IMR-90 (cell line): Measurements from ENCODE around the gene TRMT1. TPM values are rescaled to one million over a fixed set of nuclear protein-coding genes. Genes with fewer than 3 reads are reported as not detected.

Experiments used
- ATAC-seq: fragments of 200-7000 bp; cut with Tn5 transposase; 2 replicates; pipeline ENCODE4 v1.9.1; 2020; ENCODE audit warnings: low read depth, mild to moderate bottlenecking, moderate library complexity
- BruUV-seq: library from RNA; stranded (reverse); fragments of 400-500 nt; replicated peaks from 2 replicates; lab custom pipeline; 2021; lab: Mats Ljungman, UMichigan
- CTCF ChIA-PET: fragments of 300-600 bp; formaldehyde crosslinking; extraction: SDS; loops from one replicate; lab custom pipeline; 2021; ENCODE audit warnings: antibody characterized with exemption; lab: Yijun Ruan, JAX
- POLR2A ChIA-PET: fragments of 300-600 bp; sonication (Branson Sonifier 250); formaldehyde crosslinking; loops from one replicate; lab custom pipeline; 2022; ENCODE audit warnings: antibody characterized with exemption; ENCODE audit not compliant: unreplicated experiment; lab: Charles Lee
- DNase-seq: peaks from one replicate; pipeline ENCODE4 v3.0.0; 2013
- H2AFZ ChIP-seq: replicated peaks from 2 replicates; pipeline ENCODE3; 2013; ENCODE audit warnings: low read length, mild to moderate bottlenecking; ENCODE audit not compliant: poor library complexity
- H2AK5ac ChIP-seq: 2 replicates; pipeline ENCODE4 v1.6.1; 2013; ENCODE audit warnings: low read depth, low read length, inconsistent platforms
- H2AK9ac ChIP-seq: replicated peaks from 2 replicates; pipeline ENCODE3; 2013; ENCODE audit warnings: mild to moderate bottlenecking, low read depth, low read length, moderate library complexity; ENCODE audit not compliant: poor library complexity
- H2BK120ac ChIP-seq: 2 replicates; pipeline ENCODE4 v1.6.1; 2013; ENCODE audit warnings: low read depth, low read length, inconsistent platforms
- H2BK15ac ChIP-seq: 3 replicates; pipeline ENCODE4 v1.6.1; 2013; ENCODE audit warnings: low read depth, low read length, inconsistent platforms
- H2BK20ac ChIP-seq: 2 replicates; pipeline ENCODE4 v1.6.1; 2013; ENCODE audit warnings: low read depth, mild to moderate bottlenecking, inconsistent platforms, low read length, moderate library complexity
- H2BK5ac ChIP-seq: 2 replicates; pipeline ENCODE4 v1.6.1; 2013; ENCODE audit warnings: mild to moderate bottlenecking, low read depth, low read length, inconsistent platforms; ENCODE audit not compliant: poor library complexity, severe bottlenecking
- H3K14ac ChIP-seq: replicated peaks from 2 replicates; pipeline ENCODE4 v1.6.1; 2013; ENCODE audit warnings: low read depth, low read length, inconsistent platforms
- H3K18ac ChIP-seq: 2 replicates; pipeline ENCODE4 v1.6.1; 2013; ENCODE audit warnings: low read depth, low read length, control low read depth
- H3K23ac ChIP-seq: 2 replicates; pipeline ENCODE4 v1.6.1; 2013; ENCODE audit warnings: low read depth, low read length, inconsistent platforms
- H3K27ac ChIP-seq: 2 replicates; pipeline ENCODE4 v1.5.1; 2013; ENCODE audit warnings: mild to moderate bottlenecking, control low read depth, low read length; ENCODE audit not compliant: insufficient read depth
- H3K27me3 ChIP-seq: 2 replicates; pipeline ENCODE4 v1.6.1; 2013; ENCODE audit warnings: low read length; ENCODE audit not compliant: control insufficient read depth, insufficient read depth
- H3K36me3 ChIP-seq: 2 replicates; pipeline ENCODE4 v1.6.1; 2013; ENCODE audit warnings: low read length, mixed read lengths; ENCODE audit not compliant: control insufficient read depth, insufficient read depth
- H3K4ac ChIP-seq: 2 replicates; pipeline ENCODE4 v1.6.1; 2013; ENCODE audit warnings: low read depth, low read length, inconsistent platforms
- H3K4me1 ChIP-seq: 2 replicates; pipeline ENCODE4 v1.6.1; 2013; ENCODE audit warnings: low read length, mixed read lengths; ENCODE audit not compliant: control insufficient read depth, insufficient read depth
- H3K4me2 ChIP-seq: 2 replicates; pipeline ENCODE4 v1.6.1; 2013; ENCODE audit warnings: low read depth, mild to moderate bottlenecking, control low read depth, low read length, moderate library complexity
- H3K4me3 ChIP-seq: 2 replicates; pipeline ENCODE4 v1.5.1; 2013; ENCODE audit warnings: low read depth, mild to moderate bottlenecking, control low read depth, low read length, moderate library complexity; ENCODE audit not compliant: insufficient read depth
- H3K56ac ChIP-seq: 2 replicates; pipeline ENCODE4 v1.6.1; 2013; ENCODE audit warnings: low read length, inconsistent platforms; ENCODE audit not compliant: insufficient read depth; ENCODE audit errors: extremely low read depth
- H3K79me1 ChIP-seq, 2 experiments: 2 replicates each; pipeline ENCODE4 v1.6.1; 2013; ENCODE audit warnings: low read length in 2 of 2, inconsistent platforms in 1 of 2, low read depth in 1 of 2
- H3K9ac ChIP-seq: 2 replicates; pipeline ENCODE4 v1.6.1; 2013; ENCODE audit warnings: low read depth, low read length, control low read depth
- H3K9me1 ChIP-seq: 2 replicates; pipeline ENCODE4 v1.6.1; 2013; ENCODE audit warnings: low read length, inconsistent platforms; ENCODE audit not compliant: insufficient read depth
- H3K9me3 ChIP-seq: 2 replicates; pipeline ENCODE4 v1.6.1; 2013; ENCODE audit warnings: low read length; ENCODE audit not compliant: control insufficient read depth, insufficient read depth
- H4K20me1 ChIP-seq: 2 replicates; pipeline ENCODE4 v1.6.1; 2013; ENCODE audit warnings: low read length, inconsistent platforms; ENCODE audit not compliant: insufficient read depth
- H4K5ac ChIP-seq: 2 replicates; pipeline ENCODE4 v1.6.1; 2013; ENCODE audit warnings: mild to moderate bottlenecking, low read depth, low read length, control low read depth
- H4K8ac ChIP-seq, 2 experiments: 2 replicates each; pipeline ENCODE4 v1.6.1; 2013; ENCODE audit warnings: low read depth in 2 of 2, low read length in 2 of 2, control low read depth in 1 of 2, inconsistent platforms in 1 of 2
- H4K91ac ChIP-seq: 2 replicates; pipeline ENCODE4 v1.6.1; 2013; ENCODE audit warnings: low read depth, low read length, inconsistent platforms; ENCODE audit not compliant: insufficient read depth
- BHLHE40 ChIP-seq: fragments of 150-350 bp; IDR thresholded peaks from 2 replicates; pipeline ENCODE4 v1.6.1; 2016; ENCODE audit warnings: mild to moderate bottlenecking, low read depth, low read length
- CEBPB ChIP-seq: IDR thresholded peaks from 2 replicates; pipeline ENCODE4 v1.6.1; 2012; ENCODE audit warnings: low read depth, low read length, improper control_type of control experiment
- CHD1 ChIP-seq: IDR thresholded peaks from 2 replicates; pipeline ENCODE4 v1.6.1; 2012; ENCODE audit warnings: low read depth, low read length, improper control_type of control experiment
- CTCF ChIP-seq: conservative IDR thresholded peaks from 2 replicates; pipeline ENCODE4 v1.5.1; 2012; ENCODE audit warnings: mild to moderate bottlenecking, low read depth, low read length, improper control_type of control experiment
- ELK1 ChIP-seq: fragments of 150-350 bp; IDR thresholded peaks from 2 replicates; pipeline ENCODE4 v1.6.1; 2016; ENCODE audit warnings: low read depth, mild to moderate bottlenecking, low read length, moderate library complexity, borderline replicate concordance
- FOS ChIP-seq: fragments of 150-350 bp; IDR thresholded peaks from 2 replicates; pipeline ENCODE4 v1.6.1; 2016; ENCODE audit warnings: low read depth, low read length
- MAFK ChIP-seq: IDR thresholded peaks from 2 replicates; pipeline ENCODE4 v1.6.1; 2012; ENCODE audit warnings: low read depth, low read length, improper control_type of control experiment
- MAZ ChIP-seq: IDR thresholded peaks from 2 replicates; pipeline ENCODE4 v1.6.1; 2012; ENCODE audit warnings: low read depth, mild to moderate bottlenecking, low read length, improper control_type of control experiment, moderate library complexity, borderline replicate concordance
- MXI1 ChIP-seq: IDR thresholded peaks from 2 replicates; pipeline ENCODE4 v1.6.1; 2012; ENCODE audit warnings: low read depth, mild to moderate bottlenecking, low read length, moderate library complexity, borderline replicate concordance
- NFE2L2 ChIP-seq: fragments of 150-350 bp; IDR thresholded peaks from 2 replicates; pipeline ENCODE4 v1.6.1; 2016; ENCODE audit warnings: low read depth, mild to moderate bottlenecking, low read length
- POLR2A ChIP-seq: IDR thresholded peaks from 2 replicates; pipeline ENCODE4 v1.6.1; 2012; ENCODE audit warnings: mild to moderate bottlenecking, low read depth, low read length
- RAD21 ChIP-seq: IDR thresholded peaks from 2 replicates; pipeline ENCODE4 v1.6.1; 2012; ENCODE audit warnings: low read length, improper control_type of control experiment
- RCOR1 ChIP-seq: IDR thresholded peaks from 2 replicates; pipeline ENCODE4 v1.6.1; 2012; ENCODE audit warnings: mild to moderate bottlenecking, low read length, improper control_type of control experiment; ENCODE audit not compliant: insufficient replicate concordance
- RFX5 ChIP-seq: IDR thresholded peaks from 2 replicates; pipeline ENCODE4 v1.8.0; 2012; ENCODE audit warnings: low read depth, mild to moderate bottlenecking, low read length, moderate library complexity
- SMC3 ChIP-seq: fragments of 150-350 bp; IDR thresholded peaks from 2 replicates; pipeline ENCODE4 v1.6.1; 2016; ENCODE audit warnings: low read depth, mild to moderate bottlenecking, antibody characterized with exemption, low read length, moderate library complexity
- WGBS, 2 experiments: methylation state at CpG; one replicate each; pipeline versions ENCODE4 v1.1.5 to v1.1.7; 2013; ENCODE audit warnings: missing lambda C conversion rate in 2 of 2; ENCODE audit not compliant: insufficient read length in 1 of 2; ENCODE audit errors: extremely low coverage in 2 of 2; 5-methylcytosine and 5-hydroxymethylcytosine counted together
- dilution Hi-C: fragments of 300-500 bp; cut with HindIII; formaldehyde crosslinking; loops from one replicate; pipeline ENCODE4 v1.14.3; 2018; ENCODE audit warnings: low sequenced_read_pairs; ENCODE audit not compliant: unreplicated experiment
- in situ Hi-C: fragments of 300-500 bp; cut with MboI; formaldehyde crosslinking; loops from 3 replicates; pipeline ENCODE4 v1.14.3; 2019; ENCODE audit warnings: low sequenced_read_pairs, inconsistent platforms, mixed read lengths
- intact Hi-C: fragments of 100-400 bp; cut with micrococcal nuclease; formaldehyde crosslinking; loops from 2 replicates; pipeline ENCODE4 v1.10.0; 2022
- polyA plus RNA-seq, 3 experiments: library from polyadenylated mRNA; depleted of rRNA; stranded (reverse); fragments of >200 nt; gene quantifications; 2 replicates each; pipeline ENCODE4 v1.2.3, GENCODE V29; 2012; ENCODE audit warnings: low replicate concordance in 1 of 3
- total RNA-seq: library from RNA; depleted of rRNA; stranded (reverse); fragments of >200 nt; gene quantifications from 2 replicates; pipeline ENCODE4 v1.2.3, GENCODE V29; 2012

TRMT1 gene
- total and polyA plus RNA-seq, 2 of the 4 experiments (the other 2 are of a cell fraction): 28.3 to 56.0 TPM

- Histone ChIP-seq H4K20me1 (peaks cover 33% of the 10 kb centered on the region), H3K23ac (no peak overlapping the region), H2BK120ac (no peak overlapping the region), H3K9ac (no peak overlapping the region), H3K56ac (no peak overlapping the region), H4K5ac (no peak overlapping the region), H3K4ac (no peak overlapping the region), H3K9me1 (no peaks in the 10 kb centered on the region), H3K79me1 (peaks cover 40 to 75% of the 10 kb centered on the region in 2 experiments), H3K14ac (no peak overlapping the region), H2AK5ac (no peak overlapping the region), H2BK15ac (no peak overlapping the region), H2AK9ac (no peak overlapping the region), H3K4me3 (no peak overlapping the region), H3K36me3 (peaks cover 12% of the 10 kb centered on the region), H4K91ac (no peak overlapping the region), H4K8ac (no peak overlapping the region), H3K4me2 (no peak overlapping the region), H3K9me3 (no peaks in the 10 kb centered on the region), H3K27me3 (no peaks in the 10 kb centered on the region), H3K18ac (no peak overlapping the region), H2BK5ac (no peak overlapping the region), H2BK20ac (no peak overlapping the region), H3K4me1 (peaks cover 10% of the 10 kb centered on the region), H2AFZ (no peak overlapping the region), H3K27ac (no peak overlapping the region)
- no peak for DNase-seq
- TF ChIP-seq CHD1 (no peak), RCOR1 (no peak), POLR2A (no peak), RAD21 (no peak), MAZ (no peak), RFX5 (no peak), ELK1 (no peak), NFE2L2 (no peak), FOS (no peak), CEBPB (no peak), BHLHE40 (no peak), SMC3 (no peak), CTCF (no peak), MXI1 (no peak), MAFK (no peak)
- dilution Hi-C loops: no loop called here
- no TSS peak for BruUV-seq
- CTCF ChIA-PET: no interaction called here
- no CpG with 5 or more reads among the region's 5 CpGs for WGBS, 2 experiments
- ATAC-seq: no peak
- intact Hi-C loops: no loop called here
- in situ Hi-C loops: no loop called here
- POLR2A ChIA-PET: no interaction called here
Observed at GRCh38 chr19:13066226-13066625, 50.3 kb downstream of the TRMT1 start.
